Testis (tissue), 3 donors: ENCODE results near the gene CTDSPL. TPM values are rescaled to one million over a fixed set of nuclear protein-coding genes. Genes with fewer than 3 reads are reported as not detected.
"Not testable (repeated sequence)": the region's sequence is repeated elsewhere in the genome, so short reads cannot be mapped to it uniquely, and the experiment has no call there.

Experiments
- DNase-seq: peaks from one replicate; pipeline ENCODE4 v3.0.0-alpha.2; 2019
- H3K27ac ChIP-seq, 2 donors: fragments of 200-600 bp; sonication (generic); one replicate each; pipeline ENCODE4 v1.5.1; 2019
- H3K27me3 ChIP-seq: fragments of 200-600 bp; sonication (generic); one replicate; pipeline ENCODE4 v1.5.1; 2019
- H3K36me3 ChIP-seq: fragments of 200-600 bp; sonication (generic); one replicate; pipeline ENCODE4 v1.5.1; 2017; ENCODE audit warnings: low read depth; ENCODE audit errors: missing control alignments
- H3K4me1 ChIP-seq: fragments of 200-600 bp; sonication (generic); one replicate; pipeline ENCODE4 v1.5.1; 2019
- H3K4me3 ChIP-seq, 2 donors: fragments of 200-600 bp; sonication (generic); one replicate each; pipeline ENCODE4 v1.5.1; 2017 to 2019
- H3K9me3 ChIP-seq: fragments of 200-600 bp; sonication (generic); one replicate; pipeline ENCODE4 v1.5.1; 2017
- POLR2A ChIP-seq: fragments of 450-650 bp; IDR thresholded peaks from one replicate; pipeline ENCODE4 v1.6.1; 2017; ENCODE audit warnings: antibody characterized with exemption, mild to moderate bottlenecking, moderate library complexity
- WGBS, 2 donors: methylation state at CpG; one replicate each; pipeline ENCODE4 v1.1.5; 2018; 5-methylcytosine and 5-hydroxymethylcytosine counted together
- intact Hi-C: fragments of 100-400 bp; cut with DNase I; formaldehyde crosslinking; loops from one replicate; pipeline ENCODE4 v1.15.1; 2023; ENCODE audit warnings: low total_unique reads
- polyA plus RNA-seq: library from polyadenylated mRNA; stranded (reverse); fragments of 350-450 nt; fragmentation: Illumina TruSeq; extraction: RNeasy Lipid Tissue Mini Kit (QIAGEN cat#74804); gene quantifications from one replicate; pipeline ENCODE4 v1.2.3, GENCODE V29; 2014; ENCODE audit warnings: low read depth, low replicate concordance; ENCODE audit not compliant: insufficient read depth
- total RNA-seq, 2 donors: library from RNA; depleted of rRNA; stranded (reverse); fragments of >200 nt; gene quantifications; one replicate each; pipeline ENCODE4 v1.2.3, GENCODE V29; 2016
- TF ChIP-seq, protein P1 (sequence below), 3 experiments: fragments of 450-650 bp in 2 of 3; fragments of 200-600 bp in 1 of 3; sonication (generic) in 1 of 3; IDR thresholded peaks; one replicate each; pipeline ENCODE4 v1.5.1; 2016 to 2019; ENCODE audit warnings: antibody characterized with exemption in 3 of 3, mild to moderate bottlenecking in 2 of 3, moderate library complexity in 1 of 3

The CTDSPL gene
- total and polyA plus RNA-seq, 3 donors from 2014 or later: 24.4 to 43.0 (median 32.4) TPM

DNA sequence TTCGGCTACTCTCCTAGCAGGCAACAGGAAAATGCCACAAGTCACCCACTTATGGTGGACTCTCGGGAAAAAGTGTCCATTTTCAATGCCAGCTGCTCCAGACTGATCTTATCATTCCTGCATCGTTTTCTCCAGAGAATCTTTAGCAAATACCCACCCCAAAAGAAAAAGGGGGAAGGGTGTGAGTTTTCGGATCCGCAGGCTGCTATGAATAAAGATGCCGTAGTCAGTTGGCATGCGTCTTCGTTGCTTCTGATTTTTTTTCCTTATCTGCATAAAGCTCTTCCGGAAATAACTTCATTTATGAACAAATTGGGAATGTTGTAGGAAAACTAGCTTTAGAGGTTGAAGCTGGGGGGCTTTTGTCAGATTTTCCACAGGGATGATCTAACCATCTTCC, 106.5 kb downstream of the CTDSPL start:
- 80 to 88% methylated on average over 9 of the region's 9 CpGs for WGBS, 2 donors
- Histone ChIP-seq H3K4me3 (no peak overlapping the region), H3K4me1 (peaks cover 18% of the 10 kb centered on the region), H3K27ac (peak overlapping the region; percentile 2 to 51), H3K9me3 (no peaks in the 10 kb centered on the region), H3K27me3 (no peaks in the 10 kb centered on the region), H3K36me3 (peaks cover 3% of the 10 kb centered on the region)
- DNase-seq: no peak
- TF ChIP-seq, protein P1, sequence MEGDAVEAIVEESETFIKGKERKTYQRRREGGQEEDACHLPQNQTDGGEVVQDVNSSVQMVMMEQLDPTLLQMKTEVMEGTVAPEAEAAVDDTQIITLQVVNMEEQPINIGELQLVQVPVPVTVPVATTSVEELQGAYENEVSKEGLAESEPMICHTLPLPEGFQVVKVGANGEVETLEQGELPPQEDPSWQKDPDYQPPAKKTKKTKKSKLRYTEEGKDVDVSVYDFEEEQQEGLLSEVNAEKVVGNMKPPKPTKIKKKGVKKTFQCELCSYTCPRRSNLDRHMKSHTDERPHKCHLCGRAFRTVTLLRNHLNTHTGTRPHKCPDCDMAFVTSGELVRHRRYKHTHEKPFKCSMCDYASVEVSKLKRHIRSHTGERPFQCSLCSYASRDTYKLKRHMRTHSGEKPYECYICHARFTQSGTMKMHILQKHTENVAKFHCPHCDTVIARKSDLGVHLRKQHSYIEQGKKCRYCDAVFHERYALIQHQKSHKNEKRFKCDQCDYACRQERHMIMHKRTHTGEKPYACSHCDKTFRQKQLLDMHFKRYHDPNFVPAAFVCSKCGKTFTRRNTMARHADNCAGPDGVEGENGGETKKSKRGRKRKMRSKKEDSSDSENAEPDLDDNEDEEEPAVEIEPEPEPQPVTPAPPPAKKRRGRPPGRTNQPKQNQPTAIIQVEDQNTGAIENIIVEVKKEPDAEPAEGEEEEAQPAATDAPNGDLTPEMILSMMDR (IDR thresholded peaks at IDR 0.05): no peak
- no peak for TF ChIP-seq POLR2A
- intact Hi-C loops: no loop called here

DNA sequence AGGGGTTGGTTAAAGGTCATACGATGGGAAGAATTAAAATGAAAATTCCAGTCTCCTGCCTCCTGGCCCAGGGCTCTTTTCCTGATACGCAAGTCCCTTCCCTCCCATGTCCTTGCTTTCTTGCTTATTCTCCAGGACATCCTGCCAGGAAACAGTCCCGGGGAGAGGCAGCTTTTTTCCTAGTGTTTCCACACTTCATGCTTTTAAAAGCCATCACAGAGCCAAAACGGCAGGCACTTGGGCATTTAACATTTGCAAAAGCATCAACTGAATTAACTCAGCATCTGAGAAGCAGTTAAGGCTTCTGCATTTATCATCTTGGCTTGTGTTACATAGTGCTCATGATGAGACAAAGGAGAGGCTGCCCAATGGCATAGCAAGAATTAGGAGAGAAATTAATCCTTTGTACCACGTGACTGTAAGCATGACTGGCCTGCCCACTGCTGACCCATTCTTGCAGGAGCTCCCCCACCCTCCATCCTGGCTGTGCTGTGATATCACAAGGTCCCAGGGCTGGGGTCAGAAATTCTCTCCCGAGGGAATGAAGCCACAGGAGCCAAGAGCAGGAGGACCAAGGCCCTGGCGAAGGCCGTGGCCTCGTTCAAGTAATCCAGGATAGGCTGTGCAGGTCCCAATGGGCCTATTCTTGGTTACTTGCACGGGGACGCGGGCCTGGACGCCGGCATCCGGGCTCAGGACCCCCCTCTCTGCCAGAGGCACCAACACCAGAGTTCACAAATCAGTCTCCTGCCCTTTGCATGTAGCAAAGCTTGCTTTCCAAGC, 107.3 kb downstream of the CTDSPL start:
- Histone ChIP-seq H3K36me3 (peaks cover 3% of the 10 kb centered on the region), H3K4me1 (peaks cover 19% of the 10 kb centered on the region), H3K27me3 (no peaks in the 10 kb centered on the region), H3K9me3 (no peaks in the 10 kb centered on the region), H3K4me3 (no peak overlapping the region), H3K27ac (peak overlapping the region; percentile 39 to 51)
- DNase-seq: no peak
- TF ChIP-seq, protein P1 (IDR thresholded peaks at IDR 0.05): no peak
- TF ChIP-seq POLR2A: no peak
- 55 to 63% methylated on average over 9 to 15 of the region's 15 CpGs for WGBS, 2 donors
- intact Hi-C loops: no loop called here

DNA sequence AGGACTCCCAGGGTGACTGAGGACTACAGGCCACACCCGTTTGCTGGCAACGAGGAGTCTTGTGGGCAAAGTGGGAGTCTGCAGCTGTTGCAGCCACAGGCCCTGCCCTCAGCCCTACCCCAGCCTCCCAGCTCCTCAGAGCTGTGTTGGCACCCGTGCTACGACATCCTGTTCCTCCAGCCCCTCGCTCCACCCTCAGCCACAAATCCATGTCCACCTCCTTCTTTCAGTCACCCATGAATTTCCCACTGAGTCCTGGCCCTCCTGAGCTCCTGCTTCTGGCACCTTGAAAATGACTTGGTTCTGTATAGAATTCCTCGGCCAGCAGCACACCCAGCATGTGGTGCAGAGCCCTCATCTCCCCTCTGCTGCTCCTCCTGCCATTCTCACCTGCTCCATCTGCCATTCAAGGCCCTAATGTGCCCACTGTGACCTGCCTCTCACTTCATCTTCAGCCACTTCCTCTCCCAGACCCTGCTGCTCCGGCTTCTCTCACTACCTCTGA, 108.0 kb downstream of the CTDSPL start:
- Histone ChIP-seq H3K36me3 (no peaks in the 10 kb centered on the region), H3K4me1 (peaks cover 25% of the 10 kb centered on the region), H3K4me3 (no peak overlapping the region), H3K9me3 (no peaks in the 10 kb centered on the region), H3K27me3 (no peaks in the 10 kb centered on the region), H3K27ac (peak overlapping the region in 1 of 2 donors; percentile 39)
- TF ChIP-seq, protein P1 (IDR thresholded peaks at IDR 0.05): no peak
- TF ChIP-seq POLR2A: no peak
- intact Hi-C loops: no loop called here
- DNase-seq: no peak
- 56 to 62% methylated on average over 6 to 7 of the region's 7 CpGs for WGBS, 2 donors

DNA sequence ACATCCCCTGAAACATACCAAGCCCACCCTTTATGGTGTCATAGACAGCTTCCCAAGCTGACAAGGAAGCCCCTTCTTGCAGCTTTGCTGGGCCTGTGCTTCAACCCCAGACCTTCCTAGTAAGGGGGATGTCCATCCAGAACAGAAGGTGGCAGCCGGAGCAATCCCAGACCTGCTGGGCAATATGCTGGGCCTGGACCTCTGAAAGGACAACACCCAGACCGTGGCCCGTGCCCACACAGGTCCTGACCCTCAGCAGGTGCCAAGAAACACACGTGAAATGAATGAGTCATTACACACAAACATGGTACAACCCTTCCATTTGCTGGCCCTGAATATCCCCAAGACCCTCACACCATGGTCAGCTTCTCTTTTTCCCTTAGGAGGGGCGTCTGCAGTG, 109.1 kb downstream of the CTDSPL start:
- H3K4me1 ChIP-seq: peaks cover 27% of the 10 kb centered on the region
- H3K36me3 ChIP-seq: no peaks in the 10 kb centered on the region
- no peak overlapping the region for H3K4me3 ChIP-seq
- intact Hi-C loops: no loop called here
- no peak overlapping the region for H3K27ac ChIP-seq
- WGBS, 2 donors: 87 to 90% methylated on average over 5 of the region's 5 CpGs
- H3K27me3 ChIP-seq: no peaks in the 10 kb centered on the region
- no peak for DNase-seq
- TF ChIP-seq POLR2A: no peak
- TF ChIP-seq, protein P1 (IDR thresholded peaks at IDR 0.05): no peak
- H3K9me3 ChIP-seq: no peaks in the 10 kb centered on the region

DNA sequence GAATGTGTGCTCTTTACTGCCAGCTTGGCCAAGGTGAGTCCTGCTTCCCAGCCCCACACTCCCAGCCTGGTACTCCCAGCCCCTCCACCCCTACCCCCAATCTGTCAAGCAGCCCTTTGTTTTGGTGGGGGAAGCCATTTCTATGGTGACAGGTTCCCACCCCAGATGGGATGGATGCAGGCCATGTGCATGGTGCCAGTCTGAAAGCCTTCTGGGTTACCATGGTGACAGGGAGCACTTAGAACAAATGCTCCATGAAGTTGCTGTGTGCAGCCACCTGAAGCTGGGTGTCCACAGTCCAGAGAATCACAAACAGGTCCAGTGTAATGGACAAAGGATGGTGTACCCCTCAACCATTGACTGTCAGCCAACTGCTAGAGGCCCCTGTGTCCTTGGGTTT, 109.8 kb downstream of the CTDSPL start:
- DNase-seq: no peak
- TF ChIP-seq, protein P1 (IDR thresholded peaks at IDR 0.05): no peak
- TF ChIP-seq POLR2A: no peak
- Histone ChIP-seq H3K9me3 (no peaks in the 10 kb centered on the region), H3K27ac (no peak overlapping the region), H3K4me3 (no peak overlapping the region), H3K27me3 (no peaks in the 10 kb centered on the region), H3K4me1 (peaks cover 27% of the 10 kb centered on the region), H3K36me3 (no peaks in the 10 kb centered on the region)
- intact Hi-C loops: no loop called here

DNA sequence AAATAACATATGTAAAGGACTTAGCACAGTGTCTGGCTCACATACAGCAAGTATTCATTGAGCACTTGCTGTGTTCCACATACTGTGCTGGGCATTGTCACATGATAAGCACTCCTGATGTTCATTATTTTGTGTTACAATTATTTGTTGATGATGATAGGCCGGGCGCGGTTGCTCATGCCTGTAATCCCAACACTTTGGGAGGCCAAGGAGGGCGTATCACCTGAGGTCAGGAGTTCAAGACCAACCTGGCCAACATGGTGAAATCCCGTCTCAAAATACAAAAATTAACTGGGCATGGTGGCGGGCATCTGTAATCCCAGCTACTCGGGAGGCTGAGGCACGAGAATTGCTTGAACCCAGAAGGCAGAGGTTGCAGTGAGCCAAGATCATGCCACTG, 110.4 kb downstream of the CTDSPL start:
- WGBS, 2 donors: 86 to 97% methylated on average over 8 of the region's 8 CpGs
- H3K9me3 ChIP-seq, H3K36me3 ChIP-seq, intact Hi-C loops, H3K27me3 ChIP-seq, DNase-seq, H3K27ac ChIP-seq, H3K4me3 ChIP-seq: not testable (repeated sequence)
- peaks cover 26% of the 10 kb centered on the region for H3K4me1 ChIP-seq
